Heart right ventricle (tissue), 16 donors: Measurements from ENCODE around the gene ALOX15B. TPM values are rescaled to one million over a fixed set of nuclear protein-coding genes. Genes with fewer than 3 reads are reported as not detected.

Experiments used
- ATAC-seq, 8 donors: fragments of 200-7000 bp; cut with Tn5 transposase; one replicate each; pipeline ENCODE4 v1.9.1; 2020; ENCODE audit warnings: mild to moderate bottlenecking in 8 of 8, moderate library complexity in 8 of 8, moderate number of reproducible peaks in 1 of 8
- DNase-seq, 2 donors: peaks; one replicate each; pipeline ENCODE4 v3.0.0-alpha.2; 2020
- H3K27ac ChIP-seq, 10 donors: fragments of 200-600 bp; sonication (generic) in 2 of 10; one replicate each; pipeline versions ENCODE4 v1.5.0 to v1.8.0; 2020 to 2022; ENCODE audit warnings: mild to moderate bottlenecking in 3 of 10
- H3K27me3 ChIP-seq, 7 donors: fragments of 200-600 bp; one replicate each; pipeline ENCODE4 v1.8.0; 2021 to 2022; ENCODE audit warnings: mild to moderate bottlenecking in 2 of 7
- H3K36me3 ChIP-seq, 9 donors: fragments of 200-600 bp; sonication (generic) in 1 of 9; one replicate each; pipeline versions ENCODE4 v1.5.0 to v1.8.0; 2020 to 2022; ENCODE audit warnings: mild to moderate bottlenecking in 2 of 9
- H3K4me1 ChIP-seq, 9 donors: fragments of 200-600 bp; sonication (generic) in 1 of 9; one replicate each; pipeline versions ENCODE4 v1.5.0 to v1.8.0; 2020 to 2022; ENCODE audit warnings: mild to moderate bottlenecking in 4 of 9
- H3K4me3 ChIP-seq, 10 donors: fragments of 200-600 bp; sonication (generic) in 2 of 10; one replicate each; pipeline versions ENCODE4 v1.5.0 to v1.8.0; 2020 to 2022; ENCODE audit warnings: mild to moderate bottlenecking in 7 of 10, moderate library complexity in 2 of 10
- H3K9me3 ChIP-seq, 11 donors: fragments of 200-600 bp in 10 of 11; sonication (generic) in 2 of 11; one replicate each; pipeline versions ENCODE4 v1.5.0 to v1.8.0; 2013 to 2022; ENCODE audit warnings: mild to moderate bottlenecking in 2 of 11, control low read depth in 1 of 11, moderate library complexity in 1 of 11
- CTCF ChIP-seq, 9 donors: fragments of 200-600 bp; sonication (generic) in 2 of 9; IDR thresholded peaks; one replicate each; pipeline versions ENCODE4 v1.5.0 to v1.8.0; 2021 to 2022; ENCODE audit warnings: antibody characterized with exemption in 9 of 9, mild to moderate bottlenecking in 5 of 9, moderate library complexity in 1 of 9
- WGBS, 2 donors: extraction: QIAGEN DNeasy Blood & Tissue Kit; methylation state at CpG; one replicate each; pipeline ENCODE4 v1.1.7; 2013; ENCODE audit warnings: inconsistent platforms in 1 of 2; 5-methylcytosine and 5-hydroxymethylcytosine counted together
- intact Hi-C, 10 donors: fragments of 100-400 bp; cut with DNase I; formaldehyde crosslinking; loops; one replicate each; pipeline versions ENCODE4 v1.11.1 to v1.14.2; 2022
- polyA plus RNA-seq, 2 donors: library from polyadenylated mRNA; stranded (reverse); fragments of 200-250 nt; gene quantifications; one replicate each; pipeline ENCODE4 v1.2.3, GENCODE V29; 2013
- total RNA-seq, 10 donors: library from RNA; stranded (reverse); fragmentation: NEBNext Ultra II Directional in 3 of 10; extraction: Animal tissue kit (Norgen Biotek cat#: 25700) in 3 of 10; gene quantifications; one replicate each; pipeline versions ENCODE4 v1.2.1 to v1.2.4, GENCODE V29; 2021 to 2023
- donor health status: Arrhythmogenic right ventricular cardiomyopathy.
- donor health status: ischemic (EF 13 %, LVEDD 7.1; RV severe dilation, severe dysfunction).
- donor health status: healthy with polysubstance abuse.
- donor health status: DM: no; HTN: yes; CAD: no.
- donor health status: DM: no; HTN: no; CAD: no.
- donor health status: ischemic (EF 25% LVEDD 6.9; RV normal size, moderate dysfunction).
- donor health status: ischemic (EF 25% LVEDD 5.7; RV mildly dilated, moderate dysfunction).
- donor health status: healthy.
- donor health status: DM: yes; HTN: yes; CAD: no.
- donor health status: Ischemic cardiomyopathy.
- donor health status: ischemic (EF 35%, LVEDD 5.7; RV mildly dilated, moderate dysfunction).
- donor health status: nonischemic (EF 11% LVEDD 7.7; RV severe dilation, severe dysfunction).
- donor health status: DM: yes; HTN: yes; CAD: no.
- donor health status: PGD.
- donor health status: ischemic (EF 29% LVEDD 5.4; RV normal size, mild dysfunction).
- donor health status: nonischemic (EF 23%, LVEDD 6.1; RV moderate dilation, normal function).

ALOX15B gene
- total and polyA plus RNA-seq, 12 donors: 0.10 to 1.3 (median 0.27) TPM; not detected in 6

GRCh38 chr17:8001976-8002720 lies 36.7 kb upstream of the ALOX15B start, which contains the start of gene GUCY2D:
GUCY2D (plus strand) TSS chr17:8002615; CDS start chr17:8003048, 433 bp downstream.
- intact Hi-C loops: loop anchor here in 1 of 10 donors (5.0 kb wide), 1 partner anchor 55 kb away; no protein-coding TSS in a partner anchor
- WGBS, 2 donors: 27 to 36% methylated on average over 17 to 18 of the region's 18 CpGs
- Histone ChIP-seq H3K4me3 (peak within 1 kb of the TSS in 9 of 10 donors; percentile 1 to 48 (median 29)), H3K27me3 (peaks cover 23 to 83% (median 65%) of the 10 kb centered on the region in 7 donors), H3K9me3 (no peaks in the 10 kb centered on the region), H3K27ac (no peak within 1 kb of the TSS), H3K36me3 (no peaks in the 10 kb centered on the region), H3K4me1 (peaks cover 0 to 23% (median 17%) of the 10 kb centered on the region in 9 donors)
- no peak for DNase-seq
- peak in 4 of 8 donors; percentile 22 to 42 (median 31) for ATAC-seq
- TF ChIP-seq CTCF (IDR thresholded peaks at IDR 0.05): no peak

GRCh38 chr17:8002721-8003593 lies 35.9 kb upstream of the ALOX15B start:
- peak overlapping the region in 9 of 10 donors; percentile 1 to 48 (median 29) for H3K4me3 ChIP-seq
- H3K27me3 ChIP-seq: peaks cover 23 to 83% (median 65%) of the 10 kb centered on the region in 7 donors
- TF ChIP-seq CTCF (IDR thresholded peaks at IDR 0.05): no peak
- DNase-seq: no peak
- no peaks in the 10 kb centered on the region for H3K36me3 ChIP-seq
- no peaks in the 10 kb centered on the region for H3K9me3 ChIP-seq
- 3 to 7% methylated on average over 84 to 92 of the region's 92 CpGs for whole genome bisulfite sequencing, 2 donors
- intact Hi-C loops: loop anchor here in 1 of 10 donors (5.0 kb wide), 1 partner anchor 54 kb away; no protein-coding TSS in a partner anchor
- ATAC-seq: peak in 4 of 8 donors; percentile 40 to 62 (median 57)
- H3K4me1 ChIP-seq: peaks cover 0 to 17% (median 13%) of the 10 kb centered on the region in 9 donors
- H3K27ac ChIP-seq: no peak overlapping the region

- Histone ChIP-seq H3K4me3 (peak overlapping the region in 7 of 10 donors; percentile 21 to 48 (median 30)), H3K9me3 (no peaks in the 10 kb centered on the region), H3K27me3 (peaks cover 23 to 80% (median 62%) of the 10 kb centered on the region in 7 donors), H3K4me1 (peaks cover 0 to 17% (median 13%) of the 10 kb centered on the region in 9 donors), H3K27ac (no peak overlapping the region), H3K36me3 (no peaks in the 10 kb centered on the region)
- intact Hi-C loops: loop anchor here in 1 of 10 donors (5.0 kb wide), 1 partner anchor 54 kb away; no protein-coding TSS in a partner anchor
- no peak for TF ChIP-seq CTCF (IDR thresholded peaks at IDR 0.05)
- peak in 1 of 8 donors; percentile 14 for ATAC-seq
- DNase-seq: no peak
- WGBS, 2 donors: 47 to 56% methylated on average over 44 of the region's 44 CpGs
Observed at GRCh38 chr17:8003594-8004181, 35.2 kb upstream of the ALOX15B start.
